SK-MEL-5 (cell line): ENCODE results near the gene SLC2A6. TPM values are rescaled to one million over a fixed set of nuclear protein-coding genes. Genes with fewer than 3 reads are reported as not detected.

Experiments
- DNase-seq: peaks from one replicate; pipeline ENCODE4 v3.0.0-alpha.2; 2016; ENCODE audit warnings: low read depth, low spot score
- in situ Hi-C: cut with HindIII; loops from 2 replicates; pipeline ENCODE4 v1.10.0; 2016; ENCODE audit warnings: low sequenced_read_pairs, high pct_unique_total_duplicates, low pct_unique_long_range_greater_than_20kb
- total RNA-seq: library from RNA; depleted of rRNA; stranded (reverse); fragments of >200 nt; shearing (Covaris generic); gene quantifications from 2 replicates; pipeline ENCODE4 v1.2.3, GENCODE V29; 2014

The SLC2A6 gene
- total RNA-seq, 1 experiment from 2014 or later, result 5.0 TPM

DNA sequence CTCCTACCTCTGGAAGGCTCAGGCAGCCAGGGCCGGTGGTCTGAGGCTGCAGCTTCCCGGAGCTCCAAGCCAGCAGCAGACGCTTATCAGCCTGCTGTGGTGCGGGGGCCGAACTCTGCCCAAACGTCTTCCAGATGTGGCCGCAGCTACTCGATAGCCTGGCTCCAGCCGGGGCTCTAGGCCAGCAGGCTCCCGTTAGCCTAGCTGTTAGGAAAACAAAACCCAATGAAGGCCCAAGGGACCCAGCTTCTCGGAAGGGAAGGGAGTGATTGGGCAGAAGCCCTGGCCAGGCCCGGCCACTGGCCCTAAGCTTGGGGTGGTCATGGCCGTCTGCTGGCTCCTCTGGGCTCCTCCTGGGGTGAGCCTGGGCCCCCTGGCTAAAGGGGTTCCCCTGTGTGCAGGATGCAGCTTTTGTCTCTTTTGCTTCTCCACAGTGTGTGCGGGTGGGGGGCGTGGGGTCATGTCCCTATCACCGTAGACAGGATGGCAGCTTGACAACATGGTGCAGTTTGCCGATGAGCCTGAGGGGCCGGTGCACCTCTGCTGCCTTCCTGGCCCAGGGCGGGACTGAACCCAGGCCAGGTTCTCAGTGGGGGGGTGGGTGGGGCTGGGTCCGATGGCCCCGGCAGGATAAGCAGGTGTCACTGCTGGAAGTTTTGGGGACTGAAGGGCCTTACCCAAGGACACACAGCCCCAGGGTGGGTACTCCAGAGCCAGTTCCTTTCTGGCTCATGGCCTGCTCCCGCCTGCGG lies 27.2 kb upstream of the SLC2A6 start:
- DNase-seq, result no peak
- in situ Hi-C loops, result no loop called here

DNA sequence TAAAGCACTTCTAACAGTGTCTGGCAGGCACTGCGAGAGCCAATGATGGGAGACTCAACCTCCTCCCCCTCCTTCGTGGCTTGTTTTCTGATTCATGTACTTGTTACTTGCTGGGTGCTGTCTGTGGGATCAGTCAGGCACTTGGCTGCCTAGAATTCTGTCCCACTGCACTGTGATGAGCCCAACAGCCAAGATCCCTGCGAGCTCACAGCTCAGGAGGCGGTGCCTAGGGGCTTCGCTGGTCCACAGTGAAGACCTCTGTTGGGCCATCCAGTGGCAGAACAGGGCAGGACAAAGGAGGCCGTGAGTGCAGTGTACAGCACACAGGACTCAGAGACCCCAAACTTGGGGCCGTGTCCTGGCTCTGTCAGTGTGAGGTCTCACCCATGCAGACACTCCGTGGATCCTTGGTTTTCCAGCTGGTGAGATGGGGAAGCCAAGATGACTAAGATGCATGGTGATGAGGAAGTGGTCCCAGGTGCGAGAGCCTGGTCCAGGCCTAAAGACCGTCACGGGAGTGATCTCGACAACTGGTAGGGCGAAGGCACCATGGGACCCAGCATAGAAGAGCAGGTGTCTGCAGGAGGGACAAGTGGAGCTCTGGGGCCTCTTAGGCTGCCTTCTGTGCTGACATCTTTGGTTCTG lies 26.4 kb upstream of the SLC2A6 start:
- in situ Hi-C loops, result no loop called here
- no peak for DNase-seq

DNA sequence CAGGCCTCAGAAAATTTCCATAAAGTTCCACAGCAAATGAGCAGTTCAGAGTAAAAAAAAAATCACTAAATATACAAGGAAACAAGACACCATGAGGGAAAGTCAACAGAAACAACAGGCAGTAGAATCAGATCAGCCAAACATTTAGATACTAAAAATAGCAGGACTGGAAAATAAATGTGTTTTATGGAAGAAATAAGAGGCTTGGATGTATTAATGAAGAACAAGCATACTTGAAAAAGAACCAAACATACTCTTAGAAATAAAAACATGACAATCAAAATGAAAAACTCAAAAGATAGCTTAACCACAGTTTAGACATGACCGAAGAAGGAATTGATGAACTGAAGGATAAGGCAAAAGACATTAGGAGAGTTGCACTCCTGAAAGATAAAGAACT lies 23.2 kb upstream of the SLC2A6 start:
- in situ Hi-C loops, result no loop called here
- no peak for DNase-seq

DNA sequence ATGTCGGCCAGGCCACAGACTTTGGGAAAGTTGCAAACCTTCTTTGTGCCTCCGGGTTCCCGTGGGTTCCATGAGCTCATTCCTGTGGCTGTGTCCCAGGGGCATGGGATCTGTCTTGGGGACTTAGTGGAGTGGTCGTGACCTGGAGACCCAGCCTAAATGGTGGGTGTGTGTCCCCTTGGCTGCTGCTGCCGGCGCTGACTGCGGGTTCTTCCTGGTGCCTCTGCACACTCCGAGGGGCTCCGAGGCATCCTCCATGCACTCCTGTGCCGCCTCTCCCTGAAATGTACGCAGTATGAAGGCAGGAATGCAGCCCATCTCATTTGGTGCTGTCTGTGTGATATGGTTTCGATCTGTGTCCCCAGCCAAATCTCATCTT lies 21.0 kb upstream of the SLC2A6 start:
- DNase-seq, result no peak
- in situ Hi-C loops, result no loop called here

DNA sequence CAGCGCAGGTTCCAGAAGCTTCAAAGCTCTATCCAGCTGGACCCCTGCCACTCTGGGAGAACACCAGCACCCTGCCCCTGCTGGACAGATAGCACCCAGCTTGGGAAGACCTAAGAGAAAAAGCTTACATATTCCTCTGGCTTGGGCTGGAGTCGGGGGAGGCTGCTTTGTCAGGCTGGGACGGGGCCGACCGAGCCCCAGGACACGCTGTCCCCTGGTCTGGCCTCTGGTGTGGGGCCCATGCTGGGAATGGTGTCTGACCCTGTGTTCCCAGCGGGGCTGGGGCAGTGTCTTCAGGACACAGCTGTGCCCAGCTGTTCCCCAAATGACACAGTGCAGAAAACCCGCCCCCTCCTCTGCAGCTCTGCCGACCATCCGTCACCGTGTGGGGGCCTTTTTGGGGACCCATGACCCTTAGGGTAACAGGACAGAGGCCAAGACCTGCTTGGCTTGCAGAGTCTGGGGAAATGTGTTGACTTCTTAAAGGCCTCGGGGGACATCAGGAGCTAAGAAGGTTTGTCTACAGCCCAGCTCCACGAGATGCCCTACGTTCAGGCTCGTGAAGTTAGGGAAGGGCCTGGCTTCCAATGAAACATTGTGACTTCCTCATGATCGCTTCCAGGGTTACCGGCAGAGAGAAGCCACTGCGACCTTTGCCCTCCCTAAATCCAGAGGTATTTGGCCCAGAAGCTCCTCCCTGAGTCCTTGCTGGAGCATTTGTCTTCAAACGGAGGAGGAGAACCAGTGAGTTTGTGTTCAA lies 20.4 kb upstream of the SLC2A6 start:
- in situ Hi-C loops, result no loop called here
- DNase-seq, result no peak

DNA sequence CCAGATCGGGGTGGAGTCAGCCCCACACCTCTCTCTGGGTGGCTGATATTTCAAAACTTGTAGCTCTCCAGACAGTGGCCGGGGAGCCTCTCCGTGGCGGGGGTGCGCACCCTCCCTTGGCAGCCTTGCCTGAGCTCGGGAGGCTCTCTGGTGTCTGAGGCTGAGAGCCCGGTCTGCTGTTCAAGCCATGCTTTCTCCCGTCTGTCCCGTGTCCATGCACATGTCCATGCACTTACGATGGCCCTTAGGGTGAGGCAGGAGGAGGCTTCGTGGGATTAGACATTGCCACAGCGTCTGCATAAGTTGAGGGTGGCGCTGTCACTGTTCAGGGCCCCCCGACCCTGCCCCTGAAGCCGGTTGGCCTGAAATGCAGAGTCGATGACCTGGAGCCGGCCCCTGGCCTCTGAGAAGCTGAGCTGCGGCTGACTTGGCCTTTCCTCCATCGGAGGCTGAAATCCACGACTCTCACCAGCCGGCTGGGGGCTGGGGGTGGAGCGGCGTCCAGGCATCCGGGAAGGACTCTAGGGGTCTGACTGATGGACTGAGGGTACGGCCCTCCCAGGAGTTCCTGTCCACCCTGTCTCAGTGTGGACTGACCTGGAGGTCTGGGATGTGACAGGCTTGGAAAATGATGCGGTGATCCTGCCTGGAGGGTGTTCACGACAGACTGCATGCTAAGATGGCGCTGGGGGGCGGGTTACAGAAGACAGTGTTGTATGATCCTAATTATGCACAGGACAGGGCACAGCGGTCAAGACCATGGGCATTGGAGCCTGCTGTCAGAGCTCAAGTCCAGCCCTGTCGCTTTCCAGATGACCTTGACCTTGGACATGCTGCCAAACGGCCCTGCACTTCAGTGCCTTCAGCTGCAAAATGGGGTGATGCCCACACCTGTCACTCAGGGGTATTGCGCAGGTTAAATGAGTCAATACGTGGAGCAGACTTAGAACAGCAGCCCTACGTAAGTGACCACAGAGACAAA lies 18.3 kb upstream of the SLC2A6 start:
- in situ Hi-C loops, result no loop called here
- no peak for DNase-seq

DNA sequence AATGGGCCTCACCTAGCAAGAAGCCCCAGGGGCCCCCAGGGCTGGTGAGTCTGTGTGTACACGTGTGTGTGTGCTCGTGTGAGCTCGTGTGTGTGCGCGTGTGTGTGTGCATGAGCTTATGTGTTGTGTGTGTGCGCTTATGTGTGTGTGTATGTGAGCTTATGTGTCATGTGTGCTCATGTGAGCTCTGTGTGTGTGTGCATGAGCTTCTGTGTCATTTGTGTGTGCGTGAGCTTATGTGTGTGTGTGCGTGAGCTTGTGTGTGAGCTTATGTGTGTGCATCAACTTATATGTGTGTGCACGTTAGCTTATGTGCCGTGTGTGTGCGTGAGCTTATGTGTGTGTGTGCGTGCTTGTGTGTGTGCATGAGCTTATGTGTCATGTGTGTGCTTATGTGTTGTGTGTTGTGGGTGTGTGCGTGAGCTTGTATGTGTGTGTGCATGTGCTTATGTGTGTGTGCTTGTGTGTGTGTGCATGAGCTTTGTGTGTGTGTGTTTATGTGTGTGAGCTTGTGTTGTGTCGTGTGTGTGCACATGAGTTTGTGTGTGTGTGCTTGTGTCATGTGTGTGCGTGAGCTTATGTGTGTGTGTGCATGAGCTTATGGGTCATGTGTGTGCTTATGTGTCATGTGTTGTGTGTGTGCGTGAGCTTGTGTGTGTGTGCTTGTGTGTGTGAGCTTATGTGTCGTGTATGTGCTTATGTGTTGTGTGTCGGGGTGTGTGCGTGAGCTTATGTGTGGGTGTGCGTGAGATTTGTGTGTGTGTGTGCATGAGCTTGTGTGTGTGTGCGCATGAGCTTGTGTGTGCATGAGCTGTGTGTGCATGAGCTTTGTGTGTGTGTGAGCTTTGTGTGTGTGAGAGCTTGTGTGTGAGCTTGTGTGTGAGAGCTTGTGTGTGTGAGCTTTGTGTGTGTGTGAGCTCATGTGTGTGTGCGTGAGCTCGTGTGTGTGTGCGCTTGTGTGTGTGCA lies 16.7 kb upstream of the SLC2A6 start:
- in situ Hi-C loops, result no loop called here
- DNase-seq, result no peak

DNA sequence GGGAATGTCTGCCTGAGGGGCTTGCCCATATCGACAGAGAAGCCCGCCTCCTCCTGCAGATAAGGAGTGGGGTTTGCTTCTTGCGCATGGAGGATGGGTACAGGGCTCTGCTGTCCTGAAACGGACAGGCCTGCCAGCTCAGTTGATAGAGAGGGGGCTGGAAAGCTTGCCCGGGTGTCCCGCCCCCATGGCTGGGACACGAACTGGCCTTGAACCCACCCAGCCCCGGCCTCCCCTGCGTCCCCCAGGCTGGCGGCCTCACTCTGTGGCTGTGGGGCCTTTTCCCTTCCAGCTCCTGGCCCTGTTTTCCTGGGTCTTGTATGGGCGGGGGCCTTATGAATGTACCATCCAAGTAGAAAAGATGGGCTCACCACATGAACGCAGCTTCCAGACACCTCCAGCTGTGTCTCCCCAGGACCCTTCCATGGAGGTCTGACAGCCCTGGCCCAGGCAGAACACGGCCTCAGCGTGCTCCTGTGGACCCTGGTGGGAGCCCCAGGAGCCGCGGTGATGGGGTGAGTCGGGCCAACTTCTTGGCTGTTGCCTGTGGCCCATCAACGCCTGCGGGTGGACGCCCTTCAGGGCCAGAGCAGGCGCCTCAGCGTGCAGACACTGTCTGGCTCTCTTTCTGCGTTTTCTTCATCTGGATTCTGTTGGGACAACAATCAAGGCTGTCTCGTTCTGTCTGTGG lies 15.9 kb upstream of the SLC2A6 start:
- in situ Hi-C loops, result no loop called here
- DNase-seq, result no peak

DNA sequence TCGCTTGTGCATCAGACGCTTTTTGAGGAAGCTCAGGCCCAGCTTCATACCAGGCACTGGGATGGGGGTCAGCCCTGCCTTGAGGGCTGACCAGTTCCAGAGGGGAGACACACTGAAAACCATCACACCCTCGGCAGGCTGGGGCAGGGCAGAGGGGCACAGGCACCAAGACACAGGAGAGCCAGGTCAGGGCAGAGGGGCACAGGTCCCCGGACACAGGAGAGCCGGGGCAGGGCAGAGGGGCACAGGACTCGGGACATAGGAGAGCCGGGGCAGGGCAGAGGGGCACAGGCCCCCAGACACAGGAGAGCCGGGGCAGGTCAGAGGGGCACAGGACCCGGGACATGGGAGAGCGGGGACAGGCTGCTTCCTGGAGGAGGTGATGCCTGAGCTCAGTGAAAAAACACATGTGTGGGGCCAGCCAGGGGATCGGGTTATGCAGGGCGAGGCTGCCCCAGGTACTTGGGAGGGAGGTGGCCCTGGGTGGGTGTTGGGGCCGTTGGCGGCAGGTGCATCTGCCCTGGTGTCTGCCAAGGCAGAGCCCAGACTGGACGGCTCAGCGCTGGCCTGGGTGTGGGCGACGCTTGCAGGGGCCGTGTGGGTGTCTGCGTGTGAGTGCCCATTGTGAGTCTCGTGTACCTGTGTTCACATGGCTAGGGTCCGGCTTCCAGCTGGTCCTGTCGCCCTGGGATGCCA lies 15.1 kb upstream of the SLC2A6 start:
- in situ Hi-C loops, result no loop called here
- no peak for DNase-seq

DNA sequence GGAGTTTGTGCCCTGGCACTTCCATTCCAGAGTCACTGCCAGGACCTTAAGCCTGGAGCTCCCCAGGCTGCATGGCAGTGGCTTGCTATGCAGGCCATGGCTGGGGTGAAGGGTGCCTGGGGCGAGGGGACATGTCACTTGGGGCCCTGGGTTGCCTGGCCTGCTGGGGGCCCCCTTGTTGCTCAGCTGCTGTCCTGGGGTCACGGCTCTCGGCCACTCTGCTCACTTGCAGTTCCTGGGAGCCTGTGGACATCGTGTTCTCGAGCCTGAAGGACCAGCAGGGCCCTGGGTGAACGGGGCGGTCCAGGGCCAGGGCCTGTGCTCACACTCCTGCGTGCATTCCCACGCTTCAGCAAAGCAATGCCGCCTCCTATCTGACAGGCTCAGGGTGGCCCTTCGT lies 14.5 kb upstream of the SLC2A6 start:
- in situ Hi-C loops, result no loop called here
- no peak for DNase-seq

DNA sequence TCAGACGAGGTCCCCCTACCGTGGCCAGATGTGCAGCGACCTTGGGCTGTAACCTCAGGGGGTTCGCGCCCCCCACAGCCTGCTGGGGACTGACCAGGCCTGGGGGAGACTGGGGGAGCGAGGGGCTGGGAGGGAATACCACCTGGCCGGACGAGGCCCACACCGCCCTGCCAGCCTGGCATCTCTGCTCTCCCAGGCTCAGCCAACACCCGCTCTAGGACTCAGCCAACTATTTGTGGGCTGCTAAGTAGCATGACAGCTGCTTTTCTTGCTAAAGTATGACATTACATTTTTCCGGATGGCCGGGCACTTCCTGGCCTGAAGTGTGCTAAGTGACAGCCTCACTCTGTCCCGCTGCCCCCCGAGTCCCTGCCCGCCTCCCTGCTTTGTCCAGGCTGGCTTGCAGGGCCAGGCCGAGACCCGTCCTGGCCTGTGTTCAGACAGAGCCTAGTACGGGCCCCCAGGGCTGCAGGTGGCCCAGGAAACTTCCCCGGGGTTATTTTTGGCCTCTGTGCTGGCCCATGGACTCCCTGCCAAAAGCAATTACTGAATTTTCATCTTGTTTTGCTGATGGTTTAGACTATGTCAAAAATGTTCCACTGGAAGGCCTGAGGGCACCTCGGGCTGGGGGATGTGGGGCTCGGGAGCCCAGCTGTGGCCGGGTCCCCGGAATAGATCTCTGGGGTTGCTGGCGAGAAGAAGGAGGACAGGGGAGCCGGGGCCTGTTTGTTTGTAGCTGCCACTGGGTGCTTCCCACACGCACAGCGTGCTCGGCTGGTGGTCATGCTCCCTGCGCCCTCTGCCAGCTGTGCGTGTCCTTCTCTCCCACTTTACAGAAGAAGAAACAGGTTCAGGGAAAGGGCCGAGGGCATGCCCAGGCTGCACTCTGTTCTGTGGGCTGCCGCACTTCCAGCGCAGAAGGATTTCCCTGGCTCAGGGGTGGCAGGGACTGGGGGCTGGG lies 13.4 kb upstream of the SLC2A6 start:
- no peak for DNase-seq
- in situ Hi-C loops, result no loop called here

DNA sequence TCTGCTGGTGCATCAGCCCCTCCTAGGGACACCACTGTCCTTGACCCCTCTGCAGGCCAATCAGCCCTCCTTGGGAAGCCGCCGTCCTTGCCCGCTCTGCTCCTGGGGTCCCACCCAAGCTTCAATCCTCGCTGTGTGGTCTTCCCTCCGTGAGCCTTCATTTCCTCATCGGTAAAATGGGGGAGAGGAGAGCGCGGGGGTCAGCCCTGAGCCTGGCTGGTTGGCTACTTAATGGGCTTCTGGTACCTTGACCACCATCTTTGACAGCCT lies 12.7 kb upstream of the SLC2A6 start:
- DNase-seq, result no peak
- in situ Hi-C loops, result no loop called here

DNA sequence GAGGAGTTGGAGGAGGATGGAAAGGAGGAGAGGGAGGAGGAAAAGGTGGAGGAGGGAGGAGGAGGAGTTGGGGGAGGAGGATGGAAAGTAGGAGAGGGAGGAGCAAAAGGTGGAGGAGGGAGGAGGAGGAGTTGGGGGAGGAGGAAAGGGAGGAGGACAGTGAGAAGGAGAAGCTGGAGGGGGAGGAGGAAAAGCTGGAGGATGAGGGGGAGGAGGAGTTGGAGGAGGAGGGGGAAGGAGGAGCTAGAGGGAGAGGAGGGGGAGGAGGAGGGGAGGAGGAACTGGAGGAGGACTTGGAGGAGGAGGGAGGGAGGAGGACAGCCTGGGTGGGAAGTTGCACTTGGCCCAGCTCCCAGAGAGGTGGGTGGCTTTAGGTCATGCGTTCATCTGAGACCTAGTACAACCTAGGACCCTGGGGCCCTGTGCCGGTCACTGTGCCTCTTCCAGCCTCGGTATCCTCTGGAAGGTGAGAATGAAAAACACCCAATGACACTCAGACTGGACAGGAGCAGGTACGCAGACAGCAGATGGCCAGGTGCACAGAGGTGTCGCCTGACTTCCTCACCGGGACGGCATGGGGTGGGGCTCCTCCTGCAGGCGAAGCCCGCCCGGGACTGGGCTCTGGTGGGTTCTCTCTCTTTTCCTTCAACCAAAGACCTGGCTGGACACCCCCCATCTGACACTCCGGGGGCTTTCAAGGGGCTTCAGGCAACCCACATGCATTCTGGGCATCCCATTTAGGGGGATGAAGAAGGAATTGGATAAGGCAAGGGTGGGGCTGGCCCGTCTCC lies 12.2 kb upstream of the SLC2A6 start:
- in situ Hi-C loops, result no loop called here

DNA sequence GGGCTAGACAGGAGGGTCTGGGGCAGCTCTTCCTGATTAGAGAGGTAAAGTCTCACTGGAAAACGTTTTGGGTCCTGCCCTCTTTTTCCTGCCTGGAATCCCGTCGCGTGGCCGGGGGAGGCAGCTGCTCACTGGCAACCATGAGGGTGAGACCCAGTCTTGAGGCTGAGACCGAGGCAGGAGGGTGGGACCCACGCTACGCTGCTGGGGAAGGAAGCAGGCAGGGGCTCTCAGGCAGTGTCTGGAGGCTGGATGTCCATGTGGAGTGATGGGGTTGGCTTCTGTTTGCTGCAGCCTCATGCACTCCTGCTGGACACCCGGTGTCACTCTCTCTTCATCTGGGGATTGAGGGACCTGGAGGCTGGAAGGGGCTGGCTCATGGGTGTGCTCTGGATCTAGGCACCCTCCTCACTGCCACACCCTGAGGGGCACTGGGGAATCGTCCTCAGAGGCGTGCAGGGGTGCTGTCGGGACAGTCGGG lies 11.3 kb upstream of the SLC2A6 start:
- in situ Hi-C loops, result no loop called here
- no peak for DNase-seq

More for the DNA sequence above, 12.2 kb upstream of the SLC2A6 start:
- DNase-seq, result no peak
